ENCODE measurements around the gene ADAMTS1.

The ADAMTS1 gene

GRCh38 chr21:26810676-26811415 lies 34.4 kb downstream of the ADAMTS1 start:
- Histone ChIP-seq H3K14ac (ENCODE audit: low read length) (no peak overlapping the region), H3K9me3 (ENCODE audit: insufficient read depth, low read depth, low read length) (no peaks in the 10 kb centered on the region), H2BK12ac (ENCODE audit: low read length) (no peak overlapping the region), H3K23ac (ENCODE audit: low read length) (no peak overlapping the region), H3K9ac (ENCODE audit: low read length) (no peak overlapping the region), H3K4ac (ENCODE audit: low read depth, low read length) (no peak overlapping the region), H2BK5ac (ENCODE audit: low read depth, low read length, poor library complexity) (no peak overlapping the region), H3K4me3 (ENCODE audit: low read depth, low read length) (no peak overlapping the region), H4K12ac (ENCODE audit: low read depth, low read length) (no peak overlapping the region), H2AFZ (ENCODE audit: insufficient read depth, low read length, poor library complexity) (no peak overlapping the region), H3K79me2 (ENCODE audit: control insufficient read depth, insufficient read depth, low read length, poor library complexity) (no peaks in the 10 kb centered on the region), H3K27me3 (ENCODE audit: insufficient read depth, low read length) (no peaks in the 10 kb centered on the region), H3K27ac (ENCODE audit: low read depth, low read length) (peak overlapping the region; percentile 27), H3K4me2 (ENCODE audit: low read length) (no peak overlapping the region), H2BK120ac (ENCODE audit: insufficient read depth, low read length, poor library complexity) (no peak overlapping the region), H3K79me1 (ENCODE audit: low read length) (peaks cover 3% of the 10 kb centered on the region), H3K4me1 (ENCODE audit: control insufficient read depth in 1 of 2, insufficient read depth in 2 of 2, low read length in 2 of 2) (peaks cover 0 to 2% of the 10 kb centered on the region in 2 experiments), H4K8ac (ENCODE audit: low read depth, low read length) (no peak overlapping the region), H4K91ac (ENCODE audit: low read depth, low read length) (no peak overlapping the region), H3K18ac (ENCODE audit: low read length) (no peak overlapping the region), H2AK5ac (ENCODE audit: low read length) (no peak overlapping the region), H3K36me3 (ENCODE audit: control insufficient read depth in 1 of 2, insufficient read depth in 2 of 2, low read length in 2 of 2) (no peaks in the 10 kb centered on the region)
- DNase-seq = peak; percentile 63 to 78
- no CpG with 5 or more reads among the region's 2 CpGs for WGBS (ENCODE audit: extremely low coverage, insufficient coverage, insufficient read length)

GRCh38 chr21:26810266-26810665 lies 34.9 kb downstream of the ADAMTS1 start:
- no CpG with 5 or more reads among the region's 5 CpGs for WGBS (ENCODE audit: extremely low coverage, insufficient coverage, insufficient read length)
- Histone ChIP-seq H3K9ac (ENCODE audit: low read length) (no peak overlapping the region), H4K8ac (ENCODE audit: low read depth, low read length) (no peak overlapping the region), H2BK12ac (ENCODE audit: low read length) (no peak overlapping the region), H3K79me2 (ENCODE audit: control insufficient read depth, insufficient read depth, low read length, poor library complexity) (no peaks in the 10 kb centered on the region), H3K9me3 (ENCODE audit: insufficient read depth, low read depth, low read length) (no peaks in the 10 kb centered on the region), H4K91ac (ENCODE audit: low read depth, low read length) (no peak overlapping the region), H3K14ac (ENCODE audit: low read length) (no peak overlapping the region), H3K79me1 (ENCODE audit: low read length) (peaks cover 3% of the 10 kb centered on the region), H2AK5ac (ENCODE audit: low read length) (no peak overlapping the region), H2BK5ac (ENCODE audit: low read depth, low read length, poor library complexity) (no peak overlapping the region), H3K36me3 (ENCODE audit: control insufficient read depth in 1 of 2, insufficient read depth in 2 of 2, low read length in 2 of 2) (no peaks in the 10 kb centered on the region), H3K18ac (ENCODE audit: low read length) (no peak overlapping the region), H3K4ac (ENCODE audit: low read depth, low read length) (no peak overlapping the region), H4K12ac (ENCODE audit: low read depth, low read length) (no peak overlapping the region), H3K4me1 (ENCODE audit: control insufficient read depth in 1 of 2, insufficient read depth in 2 of 2, low read length in 2 of 2) (peaks cover 0 to 2% of the 10 kb centered on the region in 2 experiments), H3K23ac (ENCODE audit: low read length) (no peak overlapping the region), H3K27me3 (ENCODE audit: insufficient read depth, low read length) (no peaks in the 10 kb centered on the region), H2AFZ (ENCODE audit: insufficient read depth, low read length, poor library complexity) (no peak overlapping the region), H2BK120ac (ENCODE audit: insufficient read depth, low read length, poor library complexity) (no peak overlapping the region), H3K4me2 (ENCODE audit: low read length) (no peak overlapping the region), H3K27ac (ENCODE audit: low read depth, low read length) (no peak overlapping the region), H3K4me3 (ENCODE audit: low read depth, low read length) (no peak overlapping the region)
- DNase-seq = peak; percentile 50 to 86

- no peak overlapping the region for H2AK5ac ChIP-seq (ENCODE audit: low read length)
- H3K79me2 ChIP-seq (ENCODE audit: control insufficient read depth, insufficient read depth, low read length, poor library complexity) = no peaks in the 10 kb centered on the region
- no peak overlapping the region for H4K8ac ChIP-seq (ENCODE audit: low read depth, low read length)
- H3K27ac ChIP-seq (ENCODE audit: low read depth, low read length) = no peak overlapping the region
- H3K4ac ChIP-seq (ENCODE audit: low read depth, low read length) = no peak overlapping the region
- H4K12ac ChIP-seq (ENCODE audit: low read depth, low read length) = no peak overlapping the region
- no peak overlapping the region for H2BK12ac ChIP-seq (ENCODE audit: low read length)
- no peak overlapping the region for H3K4me2 ChIP-seq (ENCODE audit: low read length)
- H4K91ac ChIP-seq (ENCODE audit: low read depth, low read length) = no peak overlapping the region
- no peak overlapping the region for H3K14ac ChIP-seq (ENCODE audit: low read length)
- H2BK120ac ChIP-seq (ENCODE audit: insufficient read depth, low read length, poor library complexity) = no peak overlapping the region
- peaks cover 0 to under 1% of the 10 kb centered on the region in 2 experiments for H3K4me1 ChIP-seq (ENCODE audit: control insufficient read depth in 1 of 2, insufficient read depth in 2 of 2, low read length in 2 of 2)
- H2BK5ac ChIP-seq (ENCODE audit: low read depth, low read length, poor library complexity) = no peak overlapping the region
- no peaks in the 10 kb centered on the region for H3K27me3 ChIP-seq (ENCODE audit: insufficient read depth, low read length)
- no peaks in the 10 kb centered on the region for H3K36me3 ChIP-seq (ENCODE audit: control insufficient read depth in 1 of 2, insufficient read depth in 2 of 2, low read length in 2 of 2)
- H3K23ac ChIP-seq (ENCODE audit: low read length) = no peak overlapping the region
- no CpG with 5 or more reads among the region's 4 CpGs for WGBS (ENCODE audit: extremely low coverage, insufficient coverage, insufficient read length)
- H3K9ac ChIP-seq (ENCODE audit: low read length) = no peak overlapping the region
- DNase-seq = no peak
- H3K4me3 ChIP-seq (ENCODE audit: low read depth, low read length) = no peak overlapping the region
- H3K79me1 ChIP-seq (ENCODE audit: low read length) = peaks cover 3% of the 10 kb centered on the region
- no peaks in the 10 kb centered on the region for H3K9me3 ChIP-seq (ENCODE audit: insufficient read depth, low read depth, low read length)
- H3K18ac ChIP-seq (ENCODE audit: low read length) = no peak overlapping the region
- no peak overlapping the region for H2AFZ ChIP-seq (ENCODE audit: insufficient read depth, low read length, poor library complexity)
These were observed 35.5 kb downstream of the ADAMTS1 start for GRCh38 chr21:26809745-26810144.

GRCh38 chr21:26806801-26807295 lies 38.4 kb downstream of the ADAMTS1 start:
- H3K9ac ChIP-seq (ENCODE audit: low read length) = no peak overlapping the region
- H3K18ac ChIP-seq (ENCODE audit: low read length) = no peak overlapping the region
- H2BK120ac ChIP-seq (ENCODE audit: insufficient read depth, low read length, poor library complexity) = no peak overlapping the region
- H3K79me1 ChIP-seq (ENCODE audit: low read length) = no peaks in the 10 kb centered on the region
- no peak overlapping the region for H2AFZ ChIP-seq (ENCODE audit: insufficient read depth, low read length, poor library complexity)
- no peak overlapping the region for H3K27ac ChIP-seq (ENCODE audit: low read depth, low read length)
- no peaks in the 10 kb centered on the region for H3K4me1 ChIP-seq (ENCODE audit: control insufficient read depth in 1 of 2, insufficient read depth in 2 of 2, low read length in 2 of 2)
- H3K36me3 ChIP-seq (ENCODE audit: control insufficient read depth in 1 of 2, insufficient read depth in 2 of 2, low read length in 2 of 2) = no peaks in the 10 kb centered on the region
- H3K9me3 ChIP-seq (ENCODE audit: insufficient read depth, low read depth, low read length) = no peaks in the 10 kb centered on the region
- H2BK5ac ChIP-seq (ENCODE audit: low read depth, low read length, poor library complexity) = no peak overlapping the region
- H3K14ac ChIP-seq (ENCODE audit: low read length) = no peak overlapping the region
- no peaks in the 10 kb centered on the region for H3K79me2 ChIP-seq (ENCODE audit: control insufficient read depth, insufficient read depth, low read length, poor library complexity)
- no CpG with 5 or more reads among the region's 5 CpGs for WGBS (ENCODE audit: extremely low coverage, insufficient coverage, insufficient read length)
- no peak overlapping the region for H4K91ac ChIP-seq (ENCODE audit: low read depth, low read length)
- no peak overlapping the region for H2AK5ac ChIP-seq (ENCODE audit: low read length)
- no peak overlapping the region for H4K8ac ChIP-seq (ENCODE audit: low read depth, low read length)
- H3K4me2 ChIP-seq (ENCODE audit: low read length) = no peak overlapping the region
- no peak overlapping the region for H3K23ac ChIP-seq (ENCODE audit: low read length)
- H2BK12ac ChIP-seq (ENCODE audit: low read length) = no peak overlapping the region
- H4K12ac ChIP-seq (ENCODE audit: low read depth, low read length) = no peak overlapping the region
- DNase-seq = no peak
- H3K4ac ChIP-seq (ENCODE audit: low read depth, low read length) = no peak overlapping the region
- no peak overlapping the region for H3K4me3 ChIP-seq (ENCODE audit: low read depth, low read length)
- H3K27me3 ChIP-seq (ENCODE audit: insufficient read depth, low read length) = no peaks in the 10 kb centered on the region

Data from trophoblast cell (in vitro differentiated cells and primary cell).